ENCODE results near the gene ARL4A. TPM values are rescaled to one million over a fixed set of nuclear protein-coding genes. Genes with fewer than 3 reads are reported as not detected.

The ARL4A gene
- total and polyA plus RNA-seq, 9 of the 15 experiments (the other 6 are each of a cell fraction or from before 2014, with no cell fraction given), result 118 to 688 (median 172) TPM

DNA sequence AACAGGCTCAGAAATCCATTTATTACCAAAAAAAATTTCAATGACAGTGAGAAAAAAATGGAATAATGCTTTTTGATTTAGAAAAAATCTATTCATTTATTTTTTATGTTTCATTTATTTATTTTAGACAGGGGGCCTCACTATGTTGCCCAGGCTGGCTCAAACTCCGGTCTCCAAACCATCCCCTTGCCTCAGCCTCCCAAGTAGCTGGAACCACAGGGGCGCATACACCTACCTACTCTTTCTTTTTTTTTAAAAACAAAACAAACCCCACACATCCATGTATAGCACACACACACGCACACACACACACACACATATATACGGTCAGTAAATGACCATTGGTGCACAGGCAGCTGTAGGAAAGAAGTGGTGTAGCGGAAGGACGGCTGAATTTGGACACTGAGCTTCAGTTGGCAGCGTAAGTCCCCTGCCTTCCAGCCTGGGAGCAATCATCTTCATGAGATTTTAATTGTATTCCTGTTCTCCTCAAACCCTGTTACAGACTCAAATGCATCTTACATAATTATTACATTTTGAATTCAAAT lies 28.8 kb downstream of the ARL4A start (continued):
- no peak for TF ChIP-seq BRCA1 (IDR thresholded peaks at IDR 0.05)
- no peak for TF ChIP-seq BRCA1 (CRISPR knock-in tag; IDR thresholded peaks at IDR 0.05)
- TF ChIP-seq OTX1 (CRISPR knock-in tag; IDR thresholded peaks at IDR 0.05), result 0 out of 2 replicates have a peak, but pooled peaks have one; percentile 40
- TF ChIP-seq HDAC1 (IDR thresholded peaks at IDR 0.05), result no peak
- no peak for TF ChIP-seq SLC30A9 (CRISPR knock-in tag; IDR thresholded peaks at IDR 0.05)
- no peak for TF ChIP-seq ARID3A (IDR thresholded peaks at IDR 0.05; ENCODE audit: borderline replicate concordance, low read depth, low read length)
- no peak for TF ChIP-seq CBX3 (IDR thresholded peaks at IDR 0.05; ENCODE audit: borderline replicate concordance in 1 of 2, low read length in 2 of 2)
- no peak for TF ChIP-seq BDP1 (IDR thresholded peaks at IDR 0.05; ENCODE audit: insufficient read depth, insufficient read length)
- TF ChIP-seq PML (IDR thresholded peaks at IDR 0.05; ENCODE audit: low read length), result no peak
- TF ChIP-seq HOXB6 (CRISPR knock-in tag; IDR thresholded peaks at IDR 0.05; ENCODE audit: borderline replicate concordance), result no peak
- TF ChIP-seq ZNF324 (CRISPR knock-in tag; IDR thresholded peaks at IDR 0.05), result no peak
- no peak for TF ChIP-seq TAF7 (tag; IDR thresholded peaks at IDR 0.05)
- no peak for TF ChIP-seq POU5F1 (IDR thresholded peaks at IDR 0.05; ENCODE audit: borderline replicate concordance, low read depth, low read length, partially characterized antibody)
- TF ChIP-seq C11orf30 (IDR thresholded peaks at IDR 0.05; ENCODE audit: low read depth), result no peak
- TF ChIP-seq HMGN3 (IDR thresholded peaks at IDR 0.05; ENCODE audit: borderline replicate concordance, extremely low read depth, insufficient read length, low read depth, low read length), result no peak
- no peak for TF ChIP-seq ZNF644 (tag; IDR thresholded peaks at IDR 0.05; ENCODE audit: low read depth)
- no peak for TF ChIP-seq SETDB1 (IDR thresholded peaks at IDR 0.05; ENCODE audit: low read length)
- 0 out of 2 replicates have a peak, but pooled peaks have one; percentile 41 for TF ChIP-seq MTA1 (IDR thresholded peaks at IDR 0.05; ENCODE audit: borderline replicate concordance)
- peak; percentile 70 for TF ChIP-seq ARHGAP35 (IDR thresholded peaks at IDR 0.05; ENCODE audit: partially characterized antibody)
- TF ChIP-seq ZNF436 (CRISPR knock-in tag; IDR thresholded peaks at IDR 0.05), result 0 out of 2 replicates have a peak, but pooled peaks have one; percentile 27
- no peak for TF ChIP-seq HSF4 (CRISPR knock-in tag; IDR thresholded peaks at IDR 0.05; ENCODE audit: borderline replicate concordance)
- TF ChIP-seq ELF4 (CRISPR knock-in tag; IDR thresholded peaks at IDR 0.05), result peak; percentile 85; the same call in 1 of the 2 replicates
- TF ChIP-seq, protein P1, sequence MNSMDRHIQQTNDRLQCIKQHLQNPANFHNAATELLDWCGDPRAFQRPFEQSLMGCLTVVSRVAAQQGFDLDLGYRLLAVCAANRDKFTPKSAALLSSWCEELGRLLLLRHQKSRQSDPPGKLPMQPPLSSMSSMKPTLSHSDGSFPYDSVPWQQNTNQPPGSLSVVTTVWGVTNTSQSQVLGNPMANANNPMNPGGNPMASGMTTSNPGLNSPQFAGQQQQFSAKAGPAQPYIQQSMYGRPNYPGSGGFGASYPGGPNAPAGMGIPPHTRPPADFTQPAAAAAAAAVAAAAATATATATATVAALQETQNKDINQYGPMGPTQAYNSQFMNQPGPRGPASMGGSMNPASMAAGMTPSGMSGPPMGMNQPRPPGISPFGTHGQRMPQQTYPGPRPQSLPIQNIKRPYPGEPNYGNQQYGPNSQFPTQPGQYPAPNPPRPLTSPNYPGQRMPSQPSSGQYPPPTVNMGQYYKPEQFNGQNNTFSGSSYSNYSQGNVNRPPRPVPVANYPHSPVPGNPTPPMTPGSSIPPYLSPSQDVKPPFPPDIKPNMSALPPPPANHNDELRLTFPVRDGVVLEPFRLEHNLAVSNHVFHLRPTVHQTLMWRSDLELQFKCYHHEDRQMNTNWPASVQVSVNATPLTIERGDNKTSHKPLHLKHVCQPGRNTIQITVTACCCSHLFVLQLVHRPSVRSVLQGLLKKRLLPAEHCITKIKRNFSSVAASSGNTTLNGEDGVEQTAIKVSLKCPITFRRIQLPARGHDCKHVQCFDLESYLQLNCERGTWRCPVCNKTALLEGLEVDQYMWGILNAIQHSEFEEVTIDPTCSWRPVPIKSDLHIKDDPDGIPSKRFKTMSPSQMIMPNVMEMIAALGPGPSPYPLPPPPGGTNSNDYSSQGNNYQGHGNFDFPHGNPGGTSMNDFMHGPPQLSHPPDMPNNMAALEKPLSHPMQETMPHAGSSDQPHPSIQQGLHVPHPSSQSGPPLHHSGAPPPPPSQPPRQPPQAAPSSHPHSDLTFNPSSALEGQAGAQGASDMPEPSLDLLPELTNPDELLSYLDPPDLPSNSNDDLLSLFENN (IDR thresholded peaks at IDR 0.05; ENCODE audit: low read depth in 2 of 2, low read length in 2 of 2), result no peak
- TF ChIP-seq MEF2D (tag; conservative IDR thresholded peaks at IDR 0.05; ENCODE audit: low read depth), result no peak
- no peak for TF ChIP-seq ZNF224 (CRISPR knock-in tag; IDR thresholded peaks at IDR 0.05)
- no peak for TF ChIP-seq NFXL1 (CRISPR knock-in tag; IDR thresholded peaks at IDR 0.05)
